Measurements from ENCODE around the gene CLCF1.
"Not testable (repeated sequence)": the region's sequence is repeated elsewhere in the genome, so short reads cannot be mapped to it uniquely, and the experiment has no call there.

The CLCF1 gene

DNA sequence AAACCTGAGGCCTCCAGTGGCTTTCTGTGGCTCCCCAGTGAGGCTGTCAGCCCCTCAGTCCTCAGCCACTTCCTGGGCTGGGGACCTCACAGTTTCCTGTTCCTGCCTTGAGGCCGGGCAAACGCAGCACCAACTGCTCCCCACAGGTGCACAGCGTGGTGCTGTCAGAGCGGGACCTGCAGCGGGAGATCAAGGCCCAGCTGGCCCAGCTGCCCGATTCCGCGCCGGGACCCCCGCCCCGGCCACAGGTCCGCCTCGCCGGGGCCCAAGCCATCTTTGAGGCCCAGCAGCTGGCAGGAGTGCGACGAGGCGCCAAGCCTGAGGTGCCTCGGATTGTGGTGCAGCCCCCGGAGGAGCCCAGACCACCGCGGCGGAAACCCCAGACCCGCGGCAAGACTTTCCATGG, 35.9 kb upstream of the CLCF1 start:
- in situ Hi-C loops (cut with MboI; ENCODE audit: low sequenced_read_pairs) = no loop called here

DNA sequence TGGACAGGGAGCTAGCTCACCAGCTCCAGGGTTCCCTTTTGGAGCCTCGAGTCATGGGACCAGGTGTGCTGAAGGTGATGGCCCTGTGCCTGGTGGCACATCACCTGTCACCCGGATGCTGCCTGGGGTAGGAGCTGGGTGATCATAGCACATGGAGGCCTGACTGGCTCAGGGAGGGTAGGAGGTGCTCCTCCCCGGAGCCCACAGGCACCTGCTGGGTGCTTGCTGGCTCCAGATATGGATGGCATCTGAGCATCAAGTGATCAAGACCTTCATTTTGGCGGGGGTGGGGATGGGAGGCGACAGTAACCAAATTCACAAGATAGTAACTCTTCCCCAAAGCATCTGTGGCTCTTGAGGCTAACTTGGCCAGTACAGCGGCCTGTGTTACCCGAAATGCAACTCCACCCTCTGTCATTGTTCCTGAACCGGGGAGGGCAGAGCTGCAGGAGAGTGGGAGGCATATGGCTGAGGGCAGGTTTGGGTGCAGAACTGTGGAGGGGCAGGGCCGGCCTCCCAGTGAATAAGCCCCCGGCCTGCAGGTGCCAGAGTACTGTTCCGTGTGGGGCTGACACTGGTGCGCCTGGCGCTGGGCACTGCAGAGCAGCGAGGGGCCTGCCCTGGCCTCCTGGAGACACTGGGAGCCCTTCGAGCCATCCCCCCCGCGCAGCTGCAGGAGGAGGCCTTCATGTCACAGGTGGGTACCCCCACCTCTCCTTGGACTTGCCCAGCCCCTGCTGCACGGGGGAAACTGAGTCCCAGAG, 35.2 kb upstream of the CLCF1 start:
- in situ Hi-C loops (cut with MboI; ENCODE audit: low sequenced_read_pairs) = no loop called here

DNA sequence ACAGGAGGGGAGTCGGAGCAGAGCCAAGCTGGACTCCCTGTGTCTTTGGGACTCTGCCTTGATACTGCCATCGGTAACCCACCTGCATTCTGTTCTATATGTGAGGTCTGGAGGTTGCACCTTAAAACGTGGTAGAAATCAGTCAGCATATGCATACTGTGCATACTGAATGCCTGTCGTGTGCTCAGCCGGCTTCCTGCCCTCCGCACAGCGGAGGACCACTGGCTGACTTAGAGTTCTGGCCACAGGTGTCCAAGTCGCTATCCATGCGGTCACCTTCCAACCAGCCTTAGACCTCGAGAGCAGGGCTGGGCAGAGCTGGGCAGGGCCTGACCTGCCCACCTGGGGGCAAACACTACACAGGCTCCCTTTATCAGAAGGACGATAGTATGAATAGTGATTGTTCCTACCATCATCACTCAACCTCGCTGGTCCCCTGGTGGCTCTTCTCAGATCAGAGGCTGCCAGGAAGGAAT, 34.3 kb upstream of the CLCF1 start:
- in situ Hi-C loops (cut with MboI; ENCODE audit: low sequenced_read_pairs) = no loop called here

DNA sequence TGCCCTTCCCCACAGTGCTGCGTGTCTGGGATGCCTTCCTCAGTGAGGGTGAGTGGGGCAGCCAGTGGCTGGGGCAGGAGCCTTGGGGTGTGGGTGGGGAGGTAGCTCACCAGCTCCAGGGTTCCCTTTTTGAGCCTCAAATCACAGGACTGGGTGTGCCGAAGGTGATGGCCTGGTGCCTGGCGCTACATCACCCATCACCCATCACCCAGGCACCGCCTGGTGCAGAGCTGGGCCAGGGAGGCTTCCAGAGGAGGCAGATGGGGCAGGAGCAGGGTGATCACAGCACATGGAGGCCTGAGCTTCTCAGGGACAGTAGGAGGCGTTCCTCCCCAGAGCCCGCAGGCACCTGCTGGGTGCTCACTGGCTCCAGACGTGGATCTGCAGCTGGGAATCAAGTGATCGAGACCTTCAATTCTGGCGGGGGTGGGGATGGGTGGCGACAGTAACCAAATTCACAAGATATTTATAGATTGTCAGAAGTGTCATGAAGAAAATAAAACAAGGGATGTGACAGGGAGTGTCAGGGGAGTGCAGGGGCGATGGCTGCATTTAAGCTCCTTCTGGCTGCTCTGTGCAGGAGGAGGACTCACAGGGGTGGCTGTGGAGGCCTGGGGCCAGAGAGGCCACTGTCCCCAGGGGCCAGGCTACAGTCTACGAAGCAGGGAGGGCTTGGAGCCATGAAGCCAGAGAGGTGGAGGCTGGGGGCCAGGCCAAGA, 33.7 kb upstream of the CLCF1 start:
- in situ Hi-C loops (cut with MboI; ENCODE audit: low sequenced_read_pairs) = no loop called here

- in situ Hi-C loops (cut with MboI; ENCODE audit: low sequenced_read_pairs) = no loop called here
Observed at GRCh38 chr11:67406420-67406968, 33.1 kb upstream of the CLCF1 start.

GRCh38 chr11:67405688-67406339, 32.4 kb upstream of the CLCF1 start:
- in situ Hi-C loops (cut with MboI; ENCODE audit: low sequenced_read_pairs) = no loop called here

GRCh38 chr11:67405196-67405567, 31.8 kb upstream of the CLCF1 start:
- in situ Hi-C loops (cut with MboI; ENCODE audit: low sequenced_read_pairs) = no loop called here

DNA sequence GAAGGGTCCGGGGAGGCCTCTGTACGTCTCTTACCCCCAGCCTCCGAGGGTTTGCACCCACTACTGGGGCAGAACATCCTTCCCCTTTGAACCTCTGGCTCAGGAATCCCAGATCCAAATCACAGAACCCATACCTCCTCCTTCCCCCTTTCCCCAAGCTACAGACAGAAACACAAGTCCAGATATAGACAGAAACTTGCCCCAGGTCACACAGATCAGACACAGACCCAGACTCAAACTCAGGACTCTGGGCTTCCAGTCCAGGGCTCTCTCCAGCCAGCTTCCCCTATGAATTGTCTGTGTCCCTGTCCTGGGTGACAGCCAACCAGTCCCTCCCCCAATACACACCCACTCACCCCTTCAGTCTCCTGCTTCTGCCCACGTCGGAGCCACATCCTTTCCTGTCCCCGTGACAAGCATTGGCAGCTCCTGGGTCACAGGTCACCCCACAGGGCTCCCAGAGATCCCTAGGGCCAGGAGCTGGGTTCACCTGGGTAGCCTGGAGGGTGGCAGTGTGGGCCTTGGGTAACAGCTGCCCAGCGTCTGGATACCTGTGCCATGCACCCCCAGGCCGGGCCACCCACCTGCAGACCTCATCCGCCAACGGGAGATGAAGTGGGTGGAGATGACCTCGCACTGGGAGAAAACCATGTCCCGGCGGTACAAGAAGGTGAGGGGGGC, 31.3 kb upstream of the CLCF1 start:
- in situ Hi-C loops (cut with MboI; ENCODE audit: low sequenced_read_pairs) = no loop called here

DNA sequence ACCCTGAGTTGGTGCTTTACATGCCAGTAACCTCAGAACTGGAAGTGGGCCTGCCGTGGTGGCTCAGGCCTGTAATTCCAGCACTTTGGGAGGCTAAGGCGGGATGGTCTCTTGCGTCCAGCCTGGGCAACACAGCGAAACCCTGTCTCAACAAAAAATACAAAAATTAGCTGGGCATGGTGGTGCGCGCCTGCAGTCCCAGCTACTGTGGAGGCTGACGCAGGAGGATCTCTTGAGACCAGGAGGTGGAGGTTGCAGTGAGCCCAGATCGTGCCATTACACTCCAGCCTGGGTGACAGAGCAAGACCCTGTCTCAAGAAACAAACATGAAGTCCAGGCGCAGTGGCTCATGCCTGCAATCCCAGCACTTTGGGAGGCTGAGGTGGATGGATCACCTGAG, 29.7 kb upstream of the CLCF1 start:
- in situ Hi-C loops (cut with MboI; ENCODE audit: low sequenced_read_pairs) = not testable (repeated sequence)

- in situ Hi-C loops (cut with MboI; ENCODE audit: low sequenced_read_pairs) = not testable (repeated sequence)
Observed at GRCh38 chr11:67402192-67402839, 28.9 kb upstream of the CLCF1 start.

- in situ Hi-C loops (cut with MboI; ENCODE audit: low sequenced_read_pairs) = no loop called here
Observed at GRCh38 chr11:67401495-67402191, 28.2 kb upstream of the CLCF1 start, which contains the start of gene PPP1CA. TSS of gene PPP1CA (minus strand) at chr11:67401858. CDS start at chr11:67401782, 76 bp downstream.

- in situ Hi-C loops (cut with MboI; ENCODE audit: low sequenced_read_pairs) = no loop called here
Observed at GRCh38 chr11:67400942-67401494, 27.6 kb upstream of the CLCF1 start.

- in situ Hi-C loops (cut with MboI; ENCODE audit: low sequenced_read_pairs) = no loop called here
Observed at GRCh38 chr11:67400251-67400941, 27.0 kb upstream of the CLCF1 start.

GRCh38 chr11:67398661-67399563, 25.5 kb upstream of the CLCF1 start:
- in situ Hi-C loops (cut with MboI; ENCODE audit: low sequenced_read_pairs) = no loop called here

- in situ Hi-C loops (cut with MboI; ENCODE audit: low sequenced_read_pairs) = no loop called here
Observed at GRCh38 chr11:67397986-67398660, 24.7 kb upstream of the CLCF1 start.

- in situ Hi-C loops (cut with MboI; ENCODE audit: low sequenced_read_pairs) = no loop called here
Observed at GRCh38 chr11:67397536-67397935, 24.1 kb upstream of the CLCF1 start.
